DOHH2 (cell line): ENCODE data around the gene MRPL30.

Experiments used
- EZH2phosphoT487 ChIP-seq: fragments of 200-600 bp; sonication (generic); IDR thresholded peaks from 2 replicates; pipeline ENCODE4 v1.6.1; 2017; ENCODE audit warnings: borderline replicate concordance, mild to moderate bottlenecking, antibody characterized with exemption, low read length, moderate library complexity, mixed read lengths
- TF ChIP-seq, protein P1 (sequence below): fragments of 200-600 bp; sonication (generic); IDR thresholded peaks from one replicate; pipeline ENCODE4 v1.5.1; 2014; ENCODE audit warnings: antibody characterized with exemption, mild to moderate bottlenecking, low read depth, low read length; ENCODE audit not compliant: poor library complexity, severe bottlenecking

DNA sequence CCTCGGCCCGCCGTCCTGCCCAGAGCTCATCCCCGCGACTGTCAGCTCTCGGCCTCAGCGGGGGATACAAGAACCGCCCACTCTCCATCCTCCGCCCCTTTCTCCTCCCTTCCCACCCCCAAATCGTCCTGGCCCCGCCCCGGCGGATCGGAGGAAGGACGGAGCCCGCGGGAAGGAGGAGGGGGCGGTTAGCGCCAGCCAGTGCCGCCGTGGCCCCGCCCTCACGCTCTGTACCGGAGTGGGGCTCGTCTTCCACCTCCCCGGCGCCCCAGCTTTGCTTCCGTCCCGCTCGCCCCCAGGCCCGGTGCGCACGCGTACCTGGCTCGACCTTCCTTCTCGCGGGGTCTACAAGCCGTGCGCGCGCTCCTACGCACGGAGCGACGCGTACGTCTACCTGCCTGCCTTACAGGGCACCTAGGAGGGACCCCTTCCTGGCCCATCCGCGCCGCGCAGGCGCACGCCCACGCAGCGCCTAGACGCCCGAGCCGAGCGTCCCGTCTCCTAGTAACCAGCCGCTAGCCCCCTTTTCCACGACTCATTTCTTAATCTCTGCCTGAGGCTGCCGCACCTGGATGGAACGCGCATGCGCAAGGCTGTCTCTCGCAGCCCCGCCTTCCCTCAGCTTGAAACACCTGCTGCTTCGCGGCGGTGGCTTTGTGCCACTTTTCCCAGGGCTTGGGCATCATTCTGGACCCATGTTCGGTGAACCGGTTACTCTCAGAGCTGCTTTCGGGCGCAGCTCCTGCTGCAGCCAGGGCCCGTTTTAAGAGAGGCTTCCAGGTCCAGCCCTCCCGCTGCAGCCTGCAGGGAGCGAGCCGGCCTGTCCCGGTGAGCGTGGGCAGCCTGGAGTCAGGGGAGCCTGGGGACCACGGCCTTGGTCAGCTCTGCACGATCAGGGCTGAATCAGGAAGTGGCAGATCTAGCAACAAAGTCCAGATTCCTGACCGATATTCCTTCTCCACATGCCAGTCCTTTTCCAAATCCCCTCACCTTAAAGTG, 39.6 kb upstream of the MRPL30 start, which contains the start of gene C2orf15:
- TF ChIP-seq, protein P1, sequence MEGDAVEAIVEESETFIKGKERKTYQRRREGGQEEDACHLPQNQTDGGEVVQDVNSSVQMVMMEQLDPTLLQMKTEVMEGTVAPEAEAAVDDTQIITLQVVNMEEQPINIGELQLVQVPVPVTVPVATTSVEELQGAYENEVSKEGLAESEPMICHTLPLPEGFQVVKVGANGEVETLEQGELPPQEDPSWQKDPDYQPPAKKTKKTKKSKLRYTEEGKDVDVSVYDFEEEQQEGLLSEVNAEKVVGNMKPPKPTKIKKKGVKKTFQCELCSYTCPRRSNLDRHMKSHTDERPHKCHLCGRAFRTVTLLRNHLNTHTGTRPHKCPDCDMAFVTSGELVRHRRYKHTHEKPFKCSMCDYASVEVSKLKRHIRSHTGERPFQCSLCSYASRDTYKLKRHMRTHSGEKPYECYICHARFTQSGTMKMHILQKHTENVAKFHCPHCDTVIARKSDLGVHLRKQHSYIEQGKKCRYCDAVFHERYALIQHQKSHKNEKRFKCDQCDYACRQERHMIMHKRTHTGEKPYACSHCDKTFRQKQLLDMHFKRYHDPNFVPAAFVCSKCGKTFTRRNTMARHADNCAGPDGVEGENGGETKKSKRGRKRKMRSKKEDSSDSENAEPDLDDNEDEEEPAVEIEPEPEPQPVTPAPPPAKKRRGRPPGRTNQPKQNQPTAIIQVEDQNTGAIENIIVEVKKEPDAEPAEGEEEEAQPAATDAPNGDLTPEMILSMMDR, result no peak
- no peak for TF ChIP-seq EZH2phosphoT487
